ENCODE measurements around the gene ARID2.

The ARID2 gene

DNA sequence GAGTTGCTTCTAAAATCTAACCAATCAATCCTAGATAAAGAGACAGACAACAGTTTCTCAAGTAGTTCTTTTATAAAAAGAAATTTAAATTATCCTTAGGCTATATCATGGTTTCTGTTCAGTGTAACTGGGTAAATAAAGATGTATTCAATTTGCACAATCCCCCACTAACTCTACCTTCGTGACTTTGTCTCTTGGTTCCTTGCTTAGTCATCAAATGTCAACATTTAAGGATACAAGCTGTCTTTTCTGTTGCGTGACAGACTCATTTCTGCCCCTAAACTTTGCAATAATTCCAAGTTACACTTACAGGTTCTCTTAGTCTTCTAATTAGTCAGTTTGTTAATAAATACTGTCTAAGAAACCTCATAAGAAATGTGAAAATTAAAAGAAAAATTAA lies 210.3 kb downstream of the ARID2 start:
- ATAC-seq (no peak), DNase-seq (no peak)

DNA sequence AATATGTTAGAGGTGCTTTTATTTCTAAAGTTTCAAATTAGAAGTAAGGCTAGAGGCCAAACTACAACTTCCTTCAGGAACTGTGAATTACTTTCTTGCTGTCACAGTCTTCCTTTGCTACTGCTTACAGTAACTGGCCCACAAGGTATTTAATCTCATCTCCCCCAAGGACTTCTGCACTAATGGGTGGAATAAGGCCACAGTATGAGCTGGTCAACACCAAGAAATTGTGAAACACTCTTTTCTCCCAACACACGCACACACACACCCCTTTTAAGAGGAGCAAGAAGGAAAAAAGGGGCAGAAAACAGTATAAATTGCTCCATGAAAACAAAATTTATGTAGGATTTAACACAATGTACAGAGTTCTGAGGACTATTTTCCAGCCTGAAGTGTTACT lies 215.3 kb downstream of the ARID2 start:
- DNase-seq (no peak), ATAC-seq (no peak)

DNA sequence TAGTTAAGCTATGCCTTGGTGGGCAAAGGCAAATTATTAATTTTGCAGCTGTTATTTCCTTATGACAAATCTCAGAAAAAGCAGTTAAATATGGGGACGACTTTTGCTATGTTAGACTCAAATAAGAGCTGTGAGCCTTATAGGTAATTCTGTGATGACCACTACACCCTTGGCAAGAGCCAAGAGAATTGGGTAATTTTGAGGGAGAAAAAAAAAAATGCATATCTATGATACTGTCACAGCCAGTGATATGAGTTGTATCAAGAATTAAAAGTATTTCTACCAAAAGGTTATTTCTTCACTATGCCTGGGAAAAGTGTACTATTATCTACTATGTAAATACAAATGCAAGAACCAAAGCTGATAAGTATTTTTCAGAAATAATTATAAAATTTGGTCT lies 216.9 kb downstream of the ARID2 start:
- no peak for DNase-seq

DNA sequence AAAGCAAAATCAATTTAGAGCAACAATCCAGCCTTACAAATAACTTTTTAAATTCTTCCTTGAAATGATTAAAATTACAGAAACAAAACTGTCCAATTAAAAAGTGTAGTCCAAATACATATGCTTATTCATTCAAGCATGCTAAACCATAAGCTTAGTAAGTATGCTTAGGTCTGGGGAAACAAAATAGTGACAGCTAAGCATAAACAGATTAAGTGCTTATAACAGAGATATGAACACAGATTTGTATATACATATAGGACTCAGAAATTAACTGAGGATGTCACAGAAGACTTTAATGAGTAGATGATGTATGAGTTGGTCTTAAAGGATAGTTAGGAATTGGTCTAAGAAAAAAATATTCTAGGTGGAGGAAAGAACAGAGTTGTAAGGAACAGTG lies 219.0 kb downstream of the ARID2 start:
- ATAC-seq (no peak), DNase-seq (no peak)

More for the DNA sequence above, 216.9 kb downstream of the ARID2 start:
- no peak for ATAC-seq
